Lung microvascular endothelial cell (primary cell): ENCODE results near the gene DNAH3. TPM values are rescaled to one million over a fixed set of nuclear protein-coding genes. Genes with fewer than 3 reads are reported as not detected.
A peak's percentile ranks its signal among the peaks of the same experiment; 100 is the strongest.
"Not testable (repeated sequence)": the region's sequence is repeated elsewhere in the genome, so short reads cannot be mapped to it uniquely, and the experiment has no call there.

Source experiments
- DNase-seq, 2 donors: peaks; one replicate each; pipeline versions ENCODE4 v3.0.0 to v3.0.0-alpha.2; 2010; ENCODE audit warnings: low read depth in 2 of 2
- total RNA-seq: library from RNA; depleted of rRNA; stranded (reverse); fragments of >200 nt; gene quantifications from 2 replicates; pipeline ENCODE4 v1.2.1, GENCODE V29; 2014

DNAH3 gene
- not detected in 2 replicates for total RNA-seq

GRCh38 chr16:21150375-21151001 is at the start of gene DNAH3:
Gene DNAH3 (minus strand): TSS chr16:21150846. CDS start chr16:21150319, 527 bp downstream.
- DNase-seq, result no peak

- no peak for DNase-seq
Measured at GRCh38 chr16:21199607-21200218, 49.1 kb upstream of the DNAH3 start.

- no peak for DNase-seq
Measured at GRCh38 chr16:21197621-21198020, 47.0 kb upstream of the DNAH3 start.

GRCh38 chr16:21197112-21197511 is 46.5 kb upstream of the DNAH3 start:
- DNase-seq, result no peak

GRCh38 chr16:21195330-21195729 is 44.7 kb upstream of the DNAH3 start:
- DNase-seq, result not testable (repeated sequence)

- no peak for DNase-seq
Measured at GRCh38 chr16:21194771-21195301, 44.2 kb upstream of the DNAH3 start.

- no peak for DNase-seq
Measured at GRCh38 chr16:21192991-21193390, 42.3 kb upstream of the DNAH3 start.

- no peak for DNase-seq
Measured at GRCh38 chr16:21190599-21190998, 40.0 kb upstream of the DNAH3 start.

- DNase-seq, result no peak
Measured at GRCh38 chr16:21190013-21190412, 39.4 kb upstream of the DNAH3 start.

GRCh38 chr16:21189311-21189710 is 38.7 kb upstream of the DNAH3 start:
- DNase-seq, result no peak

GRCh38 chr16:21186326-21186691 is 35.7 kb upstream of the DNAH3 start:
- DNase-seq, result peak in 1 of 2 donors; percentile 37

GRCh38 chr16:21185659-21186325 is 35.1 kb upstream of the DNAH3 start:
- DNase-seq, result no peak

- DNase-seq, result peak in 1 of 2 donors; percentile 45
Measured at GRCh38 chr16:21184834-21185233, 34.2 kb upstream of the DNAH3 start.

- no peak for DNase-seq
Measured at GRCh38 chr16:21183995-21184394, 33.3 kb upstream of the DNAH3 start.

- no peak for DNase-seq
Measured at GRCh38 chr16:21179983-21180365, 29.3 kb upstream of the DNAH3 start.

- no peak for DNase-seq
Measured at GRCh38 chr16:21179126-21179982, 28.7 kb upstream of the DNAH3 start.

- DNase-seq, result no peak
Measured at GRCh38 chr16:21175397-21175796, 24.8 kb upstream of the DNAH3 start.

GRCh38 chr16:21172650-21173049 is 22.0 kb upstream of the DNAH3 start:
- no peak for DNase-seq

GRCh38 chr16:21170116-21170515 is 19.5 kb upstream of the DNAH3 start:
- DNase-seq, result not testable (repeated sequence)

- no peak for DNase-seq
Measured at GRCh38 chr16:21169249-21169981, 18.8 kb upstream of the DNAH3 start.
